ENCODE measurements around the gene HSPG2. TPM values are rescaled to one million over a fixed set of nuclear protein-coding genes. Genes with fewer than 3 reads are reported as not detected.
"Not testable (repeated sequence)": the region's sequence is repeated elsewhere in the genome, so short reads cannot be mapped to it uniquely, and the experiment has no call there.

Gene HSPG2
- total RNA-seq, 5 donors from 2014 or later (not counting 1 experiment from before 2014, with no cell fraction given), result 4.4 to 9.3 (median 7.9) TPM

DNA sequence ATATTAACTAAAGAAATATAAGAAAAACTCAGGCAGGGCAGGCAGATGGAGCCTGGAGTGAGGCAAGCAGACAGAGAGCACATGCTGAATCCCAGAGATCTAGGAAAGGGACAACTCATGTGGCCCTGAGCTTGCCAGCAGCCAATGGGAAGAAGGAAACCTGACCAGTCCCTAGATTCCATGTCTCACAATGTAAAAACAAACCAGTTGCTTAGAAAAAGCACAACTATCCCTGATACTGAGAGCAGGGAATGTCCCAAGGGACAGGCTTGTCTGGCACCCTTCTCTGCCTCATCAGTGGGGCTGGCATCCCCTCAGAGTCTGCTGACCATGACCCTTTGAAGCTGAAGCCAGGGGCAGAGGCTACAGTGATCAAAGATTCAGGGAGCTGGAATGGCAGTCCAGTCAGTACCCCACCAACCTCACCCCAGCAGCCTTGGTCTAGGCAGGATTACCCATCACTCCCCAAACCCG lies 27.8 kb downstream of the HSPG2 start:
- H3K4me3 Mint-ChIP-seq, result no peak overlapping the region

GRCh38 chr1:21907737-21908534 lies 29.2 kb downstream of the HSPG2 start:
- ATAC-seq (replicated peaks in 1 of 4); H3K27me3 ChIP-seq (replicated peaks in 1 of 2; ENCODE audit: control insufficient read depth in 2 of 2, extremely low read depth in 1 of 2, insufficient read depth in 2 of 2, low read length in 1 of 2); H3K4me3 Mint-ChIP-seq; H3K4me3 ChIP-seq (ENCODE audit: control insufficient read depth in 1 of 2, extremely low read depth in 1 of 2, low read length in 1 of 2); POLR2A ChIA-PET; H3K27ac Mint-ChIP-seq; H3K27me3 Mint-ChIP-seq; H3K9me3 Mint-ChIP-seq; H3K36me3 Mint-ChIP-seq; H3K36me3 ChIP-seq (ENCODE audit: control insufficient read depth in 2 of 2, extremely low read depth in 1 of 2, insufficient read depth in 1 of 2, low read length in 1 of 2); H3K9me3 ChIP-seq; DNase-seq; H3K27ac ChIP-seq (ENCODE audit: low read length): not testable (repeated sequence)
- 92% methylated on average over 7 of the region's 19 CpGs for WGBS (ENCODE audit: insufficient coverage)
- peaks cover 8 to 14% (median 8%) of the 10 kb centered on the region in 3 donors for H3K4me1 Mint-ChIP-seq
- CTCF ChIA-PET, result interaction anchor here in 1 of 2 donors (0.6 kb wide), 1 partner anchor 1056 kb away, joined by 3 read pairs; no protein-coding TSS in a partner anchor
- H3K4me1 ChIP-seq (ENCODE audit: control insufficient read depth in 1 of 2, extremely low read depth in 1 of 2, insufficient read depth in 2 of 2, low read length in 2 of 2), result peaks cover 0 to 14% of the 10 kb centered on the region in 2 experiments

More for the DNA sequence above, 27.8 kb downstream of the HSPG2 start:
- Histone ChIP-seq H3K4me1 (ENCODE audit: control insufficient read depth in 1 of 2, extremely low read depth in 1 of 2, insufficient read depth in 2 of 2, low read length in 2 of 2) (peaks cover 0 to 17% of the 10 kb centered on the region in 2 experiments), H3K36me3 (ENCODE audit: control insufficient read depth in 2 of 2, extremely low read depth in 1 of 2, insufficient read depth in 1 of 2, low read length in 1 of 2) (no peaks in the 10 kb centered on the region), H3K9me3 (no peaks in the 10 kb centered on the region), H3K27ac (ENCODE audit: low read length) (no peak overlapping the region), H3K4me3 (ENCODE audit: control insufficient read depth in 1 of 2, extremely low read depth in 1 of 2, low read length in 1 of 2) (no peak overlapping the region), H3K27me3 (replicated peaks in 1 of 2; ENCODE audit: control insufficient read depth in 2 of 2, extremely low read depth in 1 of 2, insufficient read depth in 2 of 2, low read length in 1 of 2) (peaks cover 0 to 5% of the 10 kb centered on the region in 2 experiments)
- DNase-seq (no peak), ATAC-seq (replicated peaks in 1 of 4) (no peak)
- H3K9me3 Mint-ChIP-seq, result no peaks in the 10 kb centered on the region
- H3K27ac Mint-ChIP-seq, result peak overlapping the region in 1 of 2 donors; percentile 44
- no peaks in the 10 kb centered on the region for H3K36me3 Mint-ChIP-seq
- WGBS (ENCODE audit: insufficient coverage), result no CpG with 5 or more reads among the region's 1 CpG
- H3K27me3 Mint-ChIP-seq, result no peaks in the 10 kb centered on the region
- ChIA-PET CTCF (no interaction called here), POLR2A (no interaction called here)
- peaks cover 8 to 14% (median 10%) of the 10 kb centered on the region in 3 donors for H3K4me1 Mint-ChIP-seq

- H3K4me1 Mint-ChIP-seq, result peaks cover 9 to 16% (median 11%) of the 10 kb centered on the region in 3 donors
- H3K4me3 Mint-ChIP-seq, result no peak overlapping the region
- ChIA-PET CTCF (no interaction called here), POLR2A (no interaction called here)
- Histone ChIP-seq H3K4me3 (ENCODE audit: control insufficient read depth in 1 of 2, extremely low read depth in 1 of 2, low read length in 1 of 2) (no peak overlapping the region), H3K9me3 (no peaks in the 10 kb centered on the region), H3K4me1 (ENCODE audit: control insufficient read depth in 1 of 2, extremely low read depth in 1 of 2, insufficient read depth in 2 of 2, low read length in 2 of 2) (peaks cover 0 to 14% of the 10 kb centered on the region in 2 experiments), H3K27me3 (replicated peaks in 1 of 2; ENCODE audit: control insufficient read depth in 2 of 2, extremely low read depth in 1 of 2, insufficient read depth in 2 of 2, low read length in 1 of 2) (peaks cover 0 to 9% of the 10 kb centered on the region in 2 experiments), H3K27ac (ENCODE audit: low read length) (no peak overlapping the region), H3K36me3 (ENCODE audit: control insufficient read depth in 2 of 2, extremely low read depth in 1 of 2, insufficient read depth in 1 of 2, low read length in 1 of 2) (no peaks in the 10 kb centered on the region)
- no peak for DNase-seq
- WGBS (ENCODE audit: insufficient coverage), result 93% methylated on average over 5 of the region's 9 CpGs
- H3K27me3 Mint-ChIP-seq, result no peaks in the 10 kb centered on the region
- no peak for ATAC-seq (replicated peaks in 1 of 4)
- H3K9me3 Mint-ChIP-seq, result no peaks in the 10 kb centered on the region
- H3K27ac Mint-ChIP-seq, result no peak overlapping the region
- H3K36me3 Mint-ChIP-seq, result no peaks in the 10 kb centered on the region
Observed at GRCh38 chr1:21907079-21907418, 30.1 kb downstream of the HSPG2 start.

DNA sequence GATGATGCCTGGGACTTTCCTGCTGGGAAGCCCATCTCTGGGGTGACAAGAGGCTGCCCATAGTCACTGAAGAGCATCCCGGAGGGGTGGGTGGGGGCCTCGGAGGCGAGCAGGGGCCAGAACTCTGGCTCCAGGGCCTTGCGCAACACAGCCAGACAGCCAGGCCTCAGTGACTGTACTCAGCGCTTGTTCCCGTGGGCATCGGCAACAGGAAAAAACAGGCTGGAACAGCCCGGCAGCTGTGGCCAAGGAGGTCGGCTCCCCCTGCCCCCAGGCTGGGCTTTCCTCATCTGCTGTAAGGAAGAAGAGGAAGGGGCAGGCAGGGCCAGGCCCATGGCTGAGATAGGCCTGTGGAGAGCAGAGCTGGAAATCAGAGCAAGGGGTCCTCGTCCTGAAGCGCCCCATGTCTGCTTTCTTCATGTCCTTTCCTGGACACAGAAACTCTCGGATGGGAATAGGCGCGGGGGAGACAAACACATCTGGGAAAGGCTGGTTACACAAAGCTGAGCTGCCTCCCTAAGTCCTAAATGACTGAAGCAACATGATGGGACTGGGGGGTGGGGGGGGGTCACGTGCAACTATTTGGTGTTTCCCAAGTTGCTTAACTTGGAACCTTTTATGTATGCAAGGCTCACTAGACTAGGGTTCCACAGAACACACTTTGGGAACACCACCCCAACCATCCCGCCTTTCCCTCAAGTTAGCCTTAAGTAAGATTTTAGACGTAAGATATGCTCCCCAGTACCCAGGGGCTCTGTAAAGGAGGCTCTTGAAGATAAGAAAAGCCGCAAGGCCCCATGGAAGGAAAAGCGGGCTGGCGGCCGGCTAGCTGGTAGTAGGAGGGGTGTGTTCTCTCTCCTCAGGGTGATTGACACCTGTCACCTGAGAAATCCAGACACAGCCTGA lies 30.7 kb downstream of the HSPG2 start:
- H3K9me3 Mint-ChIP-seq, result no peaks in the 10 kb centered on the region
- no peak overlapping the region for H3K27ac ChIP-seq (ENCODE audit: low read length)
- 95% methylated on average over 14 of the region's 21 CpGs for WGBS (ENCODE audit: insufficient coverage)

DNA sequence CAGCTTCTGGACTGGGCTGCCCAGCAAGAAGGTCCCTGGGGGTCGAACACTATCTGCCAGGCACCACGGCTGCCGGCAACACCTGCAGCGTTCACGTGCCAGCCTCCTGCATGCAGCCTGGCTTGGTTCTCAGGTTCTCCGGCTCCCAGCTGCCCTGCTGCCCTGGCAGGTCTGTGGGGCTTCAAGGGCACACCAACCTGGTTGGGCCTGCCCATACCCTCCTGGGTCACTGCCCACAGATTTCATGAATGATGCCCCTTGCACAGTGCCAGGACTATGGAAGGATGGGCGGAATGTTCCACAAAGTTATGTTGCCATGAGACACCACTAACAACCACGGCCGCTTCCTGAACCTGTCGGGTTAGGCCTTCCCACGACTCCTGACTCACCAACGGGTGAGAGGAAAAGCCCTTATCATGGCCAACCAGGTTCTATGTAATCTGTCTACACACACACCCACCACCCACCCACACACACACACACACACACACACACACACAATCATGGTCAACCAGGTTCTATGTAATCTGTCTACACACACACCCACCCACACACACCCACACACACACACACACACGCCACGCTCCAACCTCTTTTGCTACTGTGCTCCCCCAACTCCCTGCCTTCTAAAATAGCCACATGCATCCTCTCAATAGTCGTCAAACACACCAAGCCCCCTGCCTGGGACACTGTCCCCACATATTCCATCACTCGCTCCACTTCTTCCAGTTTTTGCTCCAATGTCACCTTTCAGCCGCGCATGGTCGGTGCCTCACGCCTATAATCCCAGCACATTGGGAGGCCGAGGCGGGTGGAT lies 32.2 kb downstream of the HSPG2 start:
- Mint-ChIP-seq H3K27ac (no peak overlapping the region), H3K27me3 (no peaks in the 10 kb centered on the region), H3K9me3 (no peaks in the 10 kb centered on the region), H3K36me3 (no peaks in the 10 kb centered on the region), H3K4me3 (no peak overlapping the region), H3K4me1 (peaks cover 8 to 14% (median 10%) of the 10 kb centered on the region in 3 donors)
- ATAC-seq (replicated peaks in 1 of 4) (no peak), DNase-seq (no peak)
- WGBS (ENCODE audit: insufficient coverage), result 59% methylated on average over 16 of the region's 22 CpGs
- no peaks in the 10 kb centered on the region for H3K36me3 ChIP-seq (ENCODE audit: control insufficient read depth in 2 of 2, extremely low read depth in 1 of 2, insufficient read depth in 1 of 2, low read length in 1 of 2)
- peaks cover 0 to 5% of the 10 kb centered on the region in 2 experiments for H3K27me3 ChIP-seq (replicated peaks in 1 of 2; ENCODE audit: control insufficient read depth in 2 of 2, extremely low read depth in 1 of 2, insufficient read depth in 2 of 2, low read length in 1 of 2)
- ChIA-PET POLR2A (no interaction called here), CTCF (no interaction called here)
- H3K4me3 ChIP-seq (ENCODE audit: control insufficient read depth in 1 of 2, extremely low read depth in 1 of 2, low read length in 1 of 2), result no peak overlapping the region
- peaks cover 0 to 15% of the 10 kb centered on the region in 2 experiments for H3K4me1 ChIP-seq (ENCODE audit: control insufficient read depth in 1 of 2, extremely low read depth in 1 of 2, insufficient read depth in 2 of 2, low read length in 2 of 2)
- no peak overlapping the region for H3K27ac ChIP-seq (ENCODE audit: low read length)
- H3K9me3 ChIP-seq, result no peaks in the 10 kb centered on the region

More for the DNA sequence above, 30.7 kb downstream of the HSPG2 start:
- ChIA-PET POLR2A (no interaction called here), CTCF (no interaction called here)
- no peaks in the 10 kb centered on the region for H3K36me3 Mint-ChIP-seq
- H3K36me3 ChIP-seq (ENCODE audit: control insufficient read depth in 2 of 2, extremely low read depth in 1 of 2, insufficient read depth in 1 of 2, low read length in 1 of 2), result no peaks in the 10 kb centered on the region
- no peak overlapping the region for H3K27ac Mint-ChIP-seq
- H3K4me1 Mint-ChIP-seq, result peaks cover 12 to 18% (median 13%) of the 10 kb centered on the region in 3 donors
- no peak for DNase-seq
- no peak overlapping the region for H3K4me3 ChIP-seq (ENCODE audit: control insufficient read depth in 1 of 2, extremely low read depth in 1 of 2, low read length in 1 of 2)
- H3K27me3 ChIP-seq (replicated peaks in 1 of 2; ENCODE audit: control insufficient read depth in 2 of 2, extremely low read depth in 1 of 2, insufficient read depth in 2 of 2, low read length in 1 of 2), result peaks cover 0 to 5% of the 10 kb centered on the region in 2 experiments
- ATAC-seq (replicated peaks in 1 of 4), result no peak
- H3K4me1 ChIP-seq (ENCODE audit: control insufficient read depth in 1 of 2, extremely low read depth in 1 of 2, insufficient read depth in 2 of 2, low read length in 2 of 2), result peaks cover 0 to 18% of the 10 kb centered on the region in 2 experiments
- H3K27me3 Mint-ChIP-seq, result no peaks in the 10 kb centered on the region
- no peak overlapping the region for H3K4me3 Mint-ChIP-seq
- no peaks in the 10 kb centered on the region for H3K9me3 ChIP-seq

DNA sequence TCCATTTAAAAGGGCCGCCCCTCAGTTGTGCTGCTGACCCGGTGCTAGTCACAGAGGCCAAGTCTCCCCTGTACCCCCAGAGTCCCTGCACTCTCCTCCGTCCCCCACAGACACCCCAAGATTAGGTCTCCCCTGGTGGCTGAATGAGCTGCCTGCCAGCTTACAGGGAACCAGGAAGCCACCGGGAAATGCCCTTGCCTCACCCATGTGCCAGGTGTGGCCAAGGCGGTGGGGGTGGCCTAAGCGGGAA lies 32.7 kb downstream of the HSPG2 start:
- 79% methylated on average over 6 of the region's 6 CpGs for WGBS (ENCODE audit: insufficient coverage)

More for the DNA sequence above, 32.7 kb downstream of the HSPG2 start:
- CTCF ChIA-PET, result no interaction called here
- H3K4me1 ChIP-seq (ENCODE audit: control insufficient read depth in 1 of 2, extremely low read depth in 1 of 2, insufficient read depth in 2 of 2, low read length in 2 of 2), result peaks cover 0 to 10% of the 10 kb centered on the region in 2 experiments
- no peak for ATAC-seq (replicated peaks in 1 of 4)
- H3K9me3 ChIP-seq, result no peaks in the 10 kb centered on the region
- peaks cover 0 to 10% of the 10 kb centered on the region in 2 experiments for H3K27me3 ChIP-seq (replicated peaks in 1 of 2; ENCODE audit: control insufficient read depth in 2 of 2, extremely low read depth in 1 of 2, insufficient read depth in 2 of 2, low read length in 1 of 2)
- no peak overlapping the region for H3K4me3 ChIP-seq (ENCODE audit: control insufficient read depth in 1 of 2, extremely low read depth in 1 of 2, low read length in 1 of 2)
- no peaks in the 10 kb centered on the region for H3K36me3 Mint-ChIP-seq
- no peaks in the 10 kb centered on the region for H3K9me3 Mint-ChIP-seq
- no peak overlapping the region for H3K27ac Mint-ChIP-seq
- H3K4me1 Mint-ChIP-seq, result peaks cover 4 to 8% (median 5%) of the 10 kb centered on the region in 3 donors
- H3K27me3 Mint-ChIP-seq, result no peaks in the 10 kb centered on the region
- H3K27ac ChIP-seq (ENCODE audit: low read length), result no peak overlapping the region
- DNase-seq, result no peak
- H3K36me3 ChIP-seq (ENCODE audit: control insufficient read depth in 2 of 2, extremely low read depth in 1 of 2, insufficient read depth in 1 of 2, low read length in 1 of 2), result no peaks in the 10 kb centered on the region
- POLR2A ChIA-PET, result no interaction called here
- H3K4me3 Mint-ChIP-seq, result no peak overlapping the region

All from T-cell (primary cell).